Activated CD4-positive, alpha-beta T cell treated with anti-CD3 and anti-CD28 coated beads, Interleukin-10, Interleukin-2, amounts not matched to agents 100 ng/mL and 50 ng/mL, durations not matched to agents 16 hours and 8 hours (primary cell): ENCODE data around the gene EFR3B.
"Not testable (repeated sequence)": the region's sequence is repeated elsewhere in the genome, so short reads cannot be mapped to it uniquely, and the experiment has no call there.

Experiments used
- DNase-seq: peaks from one replicate; pipeline ENCODE4 v3.0.0-alpha.2; 2020

EFR3B gene, protein sequence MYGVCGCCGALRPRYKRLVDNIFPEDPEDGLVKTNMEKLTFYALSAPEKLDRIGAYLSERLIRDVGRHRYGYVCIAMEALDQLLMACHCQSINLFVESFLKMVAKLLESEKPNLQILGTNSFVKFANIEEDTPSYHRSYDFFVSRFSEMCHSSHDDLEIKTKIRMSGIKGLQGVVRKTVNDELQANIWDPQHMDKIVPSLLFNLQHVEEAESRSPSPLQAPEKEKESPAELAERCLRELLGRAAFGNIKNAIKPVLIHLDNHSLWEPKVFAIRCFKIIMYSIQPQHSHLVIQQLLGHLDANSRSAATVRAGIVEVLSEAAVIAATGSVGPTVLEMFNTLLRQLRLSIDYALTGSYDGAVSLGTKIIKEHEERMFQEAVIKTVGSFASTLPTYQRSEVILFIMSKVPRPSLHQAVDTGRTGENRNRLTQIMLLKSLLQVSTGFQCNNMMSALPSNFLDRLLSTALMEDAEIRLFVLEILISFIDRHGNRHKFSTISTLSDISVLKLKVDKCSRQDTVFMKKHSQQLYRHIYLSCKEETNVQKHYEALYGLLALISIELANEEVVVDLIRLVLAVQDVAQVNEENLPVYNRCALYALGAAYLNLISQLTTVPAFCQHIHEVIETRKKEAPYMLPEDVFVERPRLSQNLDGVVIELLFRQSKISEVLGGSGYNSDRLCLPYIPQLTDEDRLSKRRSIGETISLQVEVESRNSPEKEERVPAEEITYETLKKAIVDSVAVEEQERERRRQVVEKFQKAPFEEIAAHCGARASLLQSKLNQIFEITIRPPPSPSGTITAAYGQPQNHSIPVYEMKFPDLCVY

DNA sequence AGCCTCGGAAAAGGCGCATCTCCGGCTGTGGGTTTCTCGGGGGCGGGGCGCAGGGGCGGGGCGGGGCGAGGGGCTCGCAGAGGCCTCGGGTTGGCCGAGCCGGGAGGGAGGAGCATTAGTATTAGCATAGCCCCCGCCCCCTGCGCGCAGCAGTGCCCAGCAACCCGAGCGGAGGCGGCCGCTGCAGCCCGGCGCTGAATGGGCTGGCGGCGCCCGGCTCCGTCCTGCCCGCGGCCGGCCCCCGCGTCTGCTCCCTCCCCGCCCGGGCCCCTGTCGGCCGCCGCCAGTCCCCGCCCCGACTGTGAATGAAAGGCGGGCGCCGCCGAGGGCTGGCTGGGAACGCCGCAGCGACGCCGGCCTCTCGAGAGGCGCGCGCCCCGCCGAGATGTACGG is at the start of gene EFR3B:
TSS of gene EFR3B (plus strand) at position 149 of the 393 bp plus-strand sequence. CDS start at position 386, 237 bp downstream.
- peak; percentile 91 for DNase-seq

GRCh38 chr2:24993406-24994145 is 48.3 kb upstream of the EFR3B start:
- no peak for DNase-seq

DNA sequence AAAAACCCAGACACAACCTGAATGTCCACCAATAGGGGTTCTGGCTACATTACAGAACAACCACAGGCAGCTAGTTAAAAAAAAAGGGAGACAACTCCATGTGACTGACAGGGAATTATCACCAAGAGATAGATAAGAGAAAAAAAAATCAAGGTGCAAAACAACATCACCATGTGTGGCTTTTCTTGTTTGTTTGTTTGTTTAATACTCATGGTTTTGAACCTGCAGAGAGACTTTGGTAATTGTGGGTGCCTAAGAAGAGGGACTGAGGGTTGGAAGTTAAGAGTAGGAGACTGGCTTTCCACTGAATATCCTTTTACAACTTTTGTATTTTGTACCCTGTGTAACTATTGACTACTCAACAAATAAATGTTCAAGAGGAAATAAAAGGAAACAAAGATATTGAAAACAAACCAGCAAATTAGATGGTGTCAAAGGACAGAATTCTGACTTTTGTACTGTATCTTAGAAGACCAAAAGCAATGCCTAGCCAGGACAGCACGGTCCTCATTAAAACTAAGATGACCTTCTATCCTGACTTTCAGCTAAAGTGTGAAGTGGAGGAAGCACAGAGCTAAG is 47.6 kb upstream of the EFR3B start:
- DNase-seq: no peak

GRCh38 chr2:24999097-24999496 is 42.8 kb upstream of the EFR3B start:
- not testable (repeated sequence) for DNase-seq

GRCh38 chr2:25000036-25000435 is 41.8 kb upstream of the EFR3B start:
- no peak for DNase-seq

DNA sequence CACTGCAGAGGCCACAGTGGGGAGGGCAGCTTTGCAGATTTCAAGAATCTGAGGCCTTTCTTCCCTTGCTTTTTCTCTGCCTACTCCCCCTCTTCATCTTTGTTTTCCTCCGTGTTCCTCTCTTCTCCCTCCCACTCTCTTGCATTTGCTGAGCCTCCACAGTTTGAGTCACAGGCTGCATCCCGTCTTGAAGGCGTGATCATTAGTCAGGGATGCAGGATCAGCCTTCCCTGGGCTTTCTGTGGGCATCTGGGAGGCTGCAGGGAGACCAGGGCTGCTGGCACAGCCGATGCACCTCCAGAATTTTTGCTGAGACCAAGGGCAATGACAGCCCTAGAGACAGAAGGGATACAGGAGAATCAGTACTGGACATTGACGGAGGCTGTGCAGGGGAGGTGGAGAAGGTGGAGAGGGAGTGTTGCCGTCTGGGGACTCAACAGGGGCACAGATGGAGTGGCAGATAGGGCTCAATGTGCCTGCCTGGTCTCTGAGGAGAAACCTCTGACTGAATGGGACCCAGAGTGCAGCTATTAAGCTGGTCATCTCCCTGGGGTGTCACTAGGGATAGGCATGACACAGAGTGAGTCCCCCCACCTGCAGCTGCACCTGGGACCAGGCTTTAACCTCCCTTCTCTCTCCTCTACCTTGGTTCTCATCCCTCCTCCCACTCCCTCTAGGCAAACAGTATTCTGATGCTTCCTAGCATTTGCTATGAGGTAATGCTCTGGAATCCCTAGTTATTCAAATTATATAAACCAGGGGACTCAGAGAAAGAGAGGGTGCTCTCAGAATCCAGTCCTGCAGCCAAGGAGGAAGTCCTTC is 41.2 kb upstream of the EFR3B start:
- DNase-seq: no peak

DNA sequence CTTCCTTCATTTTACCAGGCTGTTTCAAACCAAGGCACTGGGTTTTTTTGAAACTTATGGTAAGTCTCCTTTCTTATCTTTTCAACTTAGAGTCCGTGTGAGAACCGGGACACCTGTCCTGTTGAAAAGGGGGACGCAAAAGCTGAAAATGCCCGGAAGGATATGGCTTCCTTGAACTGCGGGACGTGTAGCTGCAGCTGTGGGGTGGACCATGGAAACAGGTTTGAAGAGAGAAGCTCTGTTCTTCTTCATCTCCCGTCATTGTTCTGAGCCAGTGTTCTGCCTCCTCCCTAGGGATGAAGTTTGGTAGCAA is 40.6 kb upstream of the EFR3B start:
- no peak for DNase-seq

- DNase-seq: no peak
Measured at GRCh38 chr2:25002066-25002465, 39.8 kb upstream of the EFR3B start.

DNA sequence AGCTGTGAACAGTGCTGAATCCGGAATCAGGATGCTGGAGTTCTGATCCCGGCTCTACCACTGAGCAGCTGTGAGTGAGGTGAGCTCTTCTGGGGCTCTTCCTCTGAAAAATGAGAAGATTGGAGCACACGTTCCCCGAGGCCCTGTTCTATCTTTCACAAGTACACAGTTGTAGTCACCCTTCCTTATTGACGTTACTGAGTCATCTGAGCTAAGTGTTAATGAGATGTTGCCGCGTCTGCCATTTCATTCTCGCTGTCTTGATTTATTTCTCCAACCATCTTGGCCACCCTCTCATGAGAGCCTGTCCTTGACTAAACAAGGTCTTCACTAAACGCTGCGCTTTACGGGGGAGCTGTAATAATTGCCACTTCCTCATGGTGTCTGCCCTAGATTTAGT is 31.9 kb upstream of the EFR3B start:
- DNase-seq: no peak

GRCh38 chr2:25011342-25011741 is 30.5 kb upstream of the EFR3B start:
- not testable (repeated sequence) for DNase-seq

GRCh38 chr2:25014631-25015030 is 27.2 kb upstream of the EFR3B start:
- no peak for DNase-seq

DNA sequence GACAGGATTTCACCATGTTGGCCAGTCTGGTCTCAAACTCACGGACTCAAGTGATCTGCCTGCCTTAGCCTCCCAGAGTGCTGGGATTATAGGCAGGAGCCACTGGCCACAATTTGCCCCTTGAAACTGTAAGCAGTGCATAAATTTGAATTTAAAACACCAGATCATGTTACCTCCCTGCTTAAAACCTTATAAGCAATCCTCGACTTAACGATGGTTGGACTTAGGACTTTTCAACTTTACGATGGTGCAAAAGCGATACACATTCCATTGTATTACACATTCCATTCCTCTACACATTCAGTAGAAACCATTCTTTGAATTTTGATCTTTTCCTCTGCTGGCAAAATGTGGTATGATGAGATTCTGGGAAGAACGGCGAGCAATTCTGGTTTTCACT is 23.2 kb upstream of the EFR3B start:
- no peak for DNase-seq

- DNase-seq: no peak
Measured at GRCh38 chr2:25021791-25022362, 20.0 kb upstream of the EFR3B start.

- no peak for DNase-seq
Measured at GRCh38 chr2:25023333-25023732, 18.5 kb upstream of the EFR3B start.

GRCh38 chr2:25025229-25026007 is 16.5 kb upstream of the EFR3B start:
- no peak for DNase-seq

DNA sequence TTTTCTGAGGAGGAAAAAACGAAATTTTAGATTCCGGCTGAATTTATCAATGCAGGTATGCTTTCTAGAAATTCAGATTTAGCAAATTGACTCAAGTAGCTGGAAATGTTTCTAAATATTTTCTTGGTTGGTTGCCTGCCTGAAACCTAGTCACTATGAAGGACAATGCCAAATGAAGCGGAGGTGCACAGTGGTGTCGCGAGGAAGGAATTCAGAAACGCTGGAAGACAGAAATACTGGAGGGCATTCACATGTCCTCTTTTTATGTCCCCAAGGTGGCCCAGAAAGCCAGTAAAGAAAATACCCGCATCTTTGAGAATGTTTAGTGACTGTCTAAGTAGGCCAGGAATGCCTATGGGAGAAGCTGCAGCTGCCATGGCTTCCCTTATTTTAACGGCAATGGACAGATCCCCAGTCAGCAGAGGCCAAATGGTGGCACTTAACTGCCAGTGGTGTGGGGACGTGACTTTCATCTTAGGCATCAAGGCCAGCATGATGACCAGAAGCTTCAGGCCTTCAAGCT is 15.8 kb upstream of the EFR3B start:
- no peak for DNase-seq

GRCh38 chr2:25029183-25029554 is 12.7 kb upstream of the EFR3B start:
- DNase-seq: no peak

- DNase-seq: no peak
Measured at GRCh38 chr2:25030702-25031101, 11.2 kb upstream of the EFR3B start.

- no peak for DNase-seq
Measured at GRCh38 chr2:25032094-25032493, 9.8 kb upstream of the EFR3B start.

GRCh38 chr2:25032901-25033300 is 9.0 kb upstream of the EFR3B start:
- no peak for DNase-seq

DNA sequence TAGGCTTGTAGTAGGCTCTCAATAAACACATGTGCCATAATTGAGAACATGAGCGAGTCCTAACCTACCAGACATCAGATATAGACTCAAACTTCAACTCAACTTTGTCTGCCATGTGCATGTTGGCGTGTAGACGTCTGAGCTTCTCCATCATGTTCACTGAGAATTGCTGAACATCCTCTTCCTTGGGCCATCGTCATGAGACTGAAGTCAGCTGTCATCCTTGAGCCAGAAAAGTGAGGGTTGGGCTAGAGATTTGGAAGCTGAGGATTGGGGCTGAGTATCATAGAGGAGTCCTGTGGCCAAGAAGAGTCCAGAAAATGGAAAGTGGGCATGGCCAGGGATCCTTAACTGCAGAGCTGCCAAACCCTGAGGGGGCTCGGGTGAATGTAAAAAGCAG is 7.8 kb upstream of the EFR3B start:
- DNase-seq: no peak
